GM21737 (cell line): Measurements from ENCODE around the gene ABCF3.

ENCODE experiments used
- ATAC-seq: cut with Tn5 transposase; IDR thresholded peaks from one replicate; pipeline ENCODE4 v1.9.1; 2021; ENCODE audit warnings: mild to moderate bottlenecking, moderate library complexity; ENCODE audit not compliant: unreplicated experiment

Gene ABCF3

GRCh38 chr3:184230603-184231528 lies 44.9 kb downstream of the ABCF3 start:
- no peak for ATAC-seq

GRCh38 chr3:184231671-184232070 lies 45.7 kb downstream of the ABCF3 start:
- ATAC-seq: no peak

- no peak for ATAC-seq
These were observed 47.3 kb downstream of the ABCF3 start for GRCh38 chr3:184233127-184233843.

- ATAC-seq: no peak
These were observed 48.2 kb downstream of the ABCF3 start for GRCh38 chr3:184234224-184234623.

GRCh38 chr3:184234671-184235380 lies 48.8 kb downstream of the ABCF3 start:
- no peak for ATAC-seq

GRCh38 chr3:184235381-184236032 lies 49.5 kb downstream of the ABCF3 start:
- no peak for ATAC-seq

GRCh38 chr3:184236033-184236410 lies 50.0 kb downstream of the ABCF3 start:
- ATAC-seq: no peak

- ATAC-seq: no peak
These were observed 50.6 kb downstream of the ABCF3 start for GRCh38 chr3:184236636-184237035.

GRCh38 chr3:184237211-184237610 lies 51.2 kb downstream of the ABCF3 start:
- no peak for ATAC-seq

- ATAC-seq: no peak
These were observed 51.8 kb downstream of the ABCF3 start for GRCh38 chr3:184237807-184238206.

GRCh38 chr3:184238246-184238818 lies 52.3 kb downstream of the ABCF3 start:
- ATAC-seq: no peak

GRCh38 chr3:184239221-184239620 lies 53.2 kb downstream of the ABCF3 start:
- ATAC-seq: no peak

- no peak for ATAC-seq
These were observed 53.7 kb downstream of the ABCF3 start for GRCh38 chr3:184239708-184240107.

- no peak for ATAC-seq
These were observed 54.6 kb downstream of the ABCF3 start for GRCh38 chr3:184240384-184241140.

- ATAC-seq: no peak
These were observed 55.1 kb downstream of the ABCF3 start for GRCh38 chr3:184241141-184241446.

GRCh38 chr3:184241447-184242296 lies 55.7 kb downstream of the ABCF3 start:
- no peak for ATAC-seq

- no peak for ATAC-seq
These were observed 56.3 kb downstream of the ABCF3 start for GRCh38 chr3:184242297-184242685.
